Spleen (tissue), 11 donors: ENCODE data around the gene PIAS1. TPM values are rescaled to one million over a fixed set of nuclear protein-coding genes. Genes with fewer than 3 reads are reported as not detected.

Experiments
- DNase-seq: peaks from one replicate; pipeline ENCODE4 v3.0.0-alpha.2; 2020
- H3K27ac ChIP-seq, 8 donors: fragments of 200-600 bp; sonication (generic) in 7 of 8; 1 replicate in 4 of 8; 2 replicates in 4 of 8; pipeline versions ENCODE4 v1.5.0 to v1.8.0; 2016 to 2021; ENCODE audit warnings: inconsistent platforms in 4 of 8, mild to moderate bottlenecking in 4 of 8, moderate library complexity in 1 of 8
- H3K27me3 ChIP-seq, 7 donors: fragments of 200-600 bp; sonication (generic) in 6 of 7; replicated peaks in 1 of 7; 1 replicate in 4 of 7; 2 replicates in 3 of 7; pipeline versions ENCODE4 v1.5.0 to v1.8.0; 2016 to 2021; ENCODE audit warnings: inconsistent platforms in 3 of 7, mild to moderate bottlenecking in 1 of 7
- H3K36me3 ChIP-seq, 6 donors: fragments of 200-600 bp; sonication (generic) in 5 of 6; 1 replicate in 4 of 6; 2 replicates in 2 of 6; pipeline versions ENCODE4 v1.5.0 to v1.8.0; 2016 to 2021; ENCODE audit warnings: inconsistent platforms in 2 of 6
- H3K4me1 ChIP-seq, 6 donors: fragments of 200-600 bp; sonication (generic) in 5 of 6; 1 replicate in 3 of 6; 2 replicates in 3 of 6; pipeline versions ENCODE4 v1.5.0 to v1.8.0; 2016 to 2021; ENCODE audit warnings: inconsistent platforms in 3 of 6
- H3K4me3 ChIP-seq, 8 donors: fragments of 200-600 bp; sonication (generic) in 7 of 8; 1 replicate in 4 of 8; 2 replicates in 4 of 8; pipeline versions ENCODE4 v1.5.0 to v1.8.0; 2016 to 2021; ENCODE audit warnings: inconsistent platforms in 4 of 8, mild to moderate bottlenecking in 4 of 8, moderate library complexity in 2 of 8
- H3K9me3 ChIP-seq, 8 donors: fragments of 200-600 bp; sonication (generic) in 7 of 8; 1 replicate in 4 of 8; 2 replicates in 4 of 8; pipeline versions ENCODE4 v1.5.0 to v1.8.0; 2016 to 2021; ENCODE audit warnings: inconsistent platforms in 4 of 8
- CTCF ChIP-seq, 11 experiments: fragments of 200-600 bp in 7 of 11; fragments of 450-650 bp in 4 of 11; sonication (generic) in 4 of 11; IDR thresholded peaks in 8 of 11; conservative IDR thresholded peaks in 3 of 11; 1 replicate in 7 of 11; 2 replicates in 4 of 11; pipeline versions ENCODE4 v1.4.0 to v1.8.0; 2016 to 2021; ENCODE audit warnings: antibody characterized with exemption in 11 of 11, inconsistent platforms in 4 of 11, mild to moderate bottlenecking in 1 of 11
- POLR2A ChIP-seq, 3 donors: fragments of 450-650 bp; IDR thresholded peaks; one replicate each; pipeline ENCODE4 v1.5.1; 2017; ENCODE audit warnings: antibody characterized with exemption in 3 of 3, mild to moderate bottlenecking in 1 of 3
- POLR2AphosphoS5 ChIP-seq, 3 donors: sonication (generic); formaldehyde crosslinking; IDR thresholded peaks; one replicate each; pipeline ENCODE4 v1.5.1; 2017; ENCODE audit warnings: antibody characterized with exemption in 3 of 3
- WGBS, 5 donors: extraction: QIAGEN DNeasy Blood & Tissue Kit in 3 of 5; methylation state at CpG; one replicate each; pipeline versions ENCODE4 v1.1.5 to v1.1.7; 2013 to 2018; 5-methylcytosine and 5-hydroxymethylcytosine counted together
- intact Hi-C: fragments of 100-400 bp; cut with DNase I; formaldehyde crosslinking; loops from one replicate; pipeline ENCODE4 v1.15.0; 2023; ENCODE audit warnings: low total_unique reads
- polyA plus RNA-seq, 3 donors: library from polyadenylated mRNA; stranded (reverse); fragments of 200-250 nt; gene quantifications; one replicate each; pipeline ENCODE4 v1.2.1, GENCODE V29; 2013
- total RNA-seq, 7 donors: library from RNA; depleted of rRNA in 3 of 7; stranded (reverse); fragments of >200 nt in 3 of 7; fragmentation: NEBNext Ultra II Directional in 4 of 7; extraction: Animal tissue kit (Norgen Biotek cat#: 25700) in 4 of 7; gene quantifications; one replicate each; pipeline versions ENCODE4 v1.1.0 to v1.2.1, GENCODE V29; 2016 to 2021
- donor health status: healthy with polysubstance abuse.
- donor health status: DM: no; HTN: no; CAD: no; lungs with moderate emphysema.
- donor health status: DM: no; HTN: no; CAD: no.
- donor health status: Bipolar disorder and iron deficiency.
- donor health status: healthy.
- donor health status: DM: no; HTN: no; CAD: no.
- donor health status: DM: yes; HTN: yes; CAD: no.

The PIAS1 gene
- total and polyA plus RNA-seq, 10 donors = 12.0 to 104 (median 64.7) TPM

DNA sequence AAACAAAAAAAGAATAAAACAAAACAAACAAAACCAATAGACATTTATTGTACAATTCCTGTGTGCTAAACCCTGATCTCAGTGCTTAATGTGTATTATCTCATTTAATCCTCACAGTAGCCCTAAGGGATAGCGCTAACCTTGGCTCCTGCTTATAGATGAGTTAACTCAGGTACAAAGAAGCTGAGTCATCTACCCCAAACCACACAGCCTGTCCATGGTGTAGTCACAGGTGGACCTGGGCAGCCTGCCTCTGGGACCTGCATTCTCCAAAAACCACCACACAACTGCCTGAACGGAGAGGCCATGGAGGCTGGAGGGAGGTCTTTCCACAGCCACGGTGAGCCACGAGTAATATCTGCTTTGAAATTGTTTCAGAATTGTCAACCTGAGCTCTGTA is 180.9 kb downstream of the PIAS1 start:
- TF ChIP-seq CTCF (IDR thresholded peaks at IDR 0.05 in 8 of 11, conservative IDR thresholded peaks at IDR 0.05 in 3 of 11) (no peak), POLR2AphosphoS5 (IDR thresholded peaks at IDR 0.05) (no peak), POLR2A (IDR thresholded peaks at IDR 0.05) (no peak)
- no peaks in the 10 kb centered on the region for H3K27me3 ChIP-seq
- no peak overlapping the region for H3K4me3 ChIP-seq
- 81 to 97% (median 86%) methylated on average over 4 of the region's 4 CpGs for WGBS, 5 donors
- H3K4me1 ChIP-seq = peaks cover 4 to 32% (median 6%) of the 10 kb centered on the region in 6 donors
- H3K27ac ChIP-seq = no peak overlapping the region
- no peaks in the 10 kb centered on the region for H3K36me3 ChIP-seq
- DNase-seq = no peak
- H3K9me3 ChIP-seq = no peaks in the 10 kb centered on the region
- intact Hi-C loops = loop anchor here (10.0 kb wide), 1 partner anchor 60 kb away; no protein-coding TSS in a partner anchor

- H3K4me3 ChIP-seq = no peak overlapping the region
- intact Hi-C loops = loop anchor here (10.0 kb wide), 1 partner anchor 64 kb away; no protein-coding TSS in a partner anchor
- H3K27me3 ChIP-seq = no peaks in the 10 kb centered on the region
- no peak overlapping the region for H3K27ac ChIP-seq
- peaks cover 0 to 2% (median 0%) of the 10 kb centered on the region in 6 donors for H3K4me1 ChIP-seq
- DNase-seq = no peak
- no peak for TF ChIP-seq POLR2AphosphoS5 (IDR thresholded peaks at IDR 0.05)
- TF ChIP-seq CTCF (IDR thresholded peaks at IDR 0.05 in 8 of 11, conservative IDR thresholded peaks at IDR 0.05 in 3 of 11) = no peak
- TF ChIP-seq POLR2A (IDR thresholded peaks at IDR 0.05) = no peak
- H3K9me3 ChIP-seq = peaks cover 0 to 30% (median 25%) of the 10 kb centered on the region in 8 donors
- H3K36me3 ChIP-seq = no peaks in the 10 kb centered on the region
Measured at GRCh38 chr15:68239025-68239424, 184.9 kb downstream of the PIAS1 start.

GRCh38 chr15:68241088-68241935 is 187.2 kb downstream of the PIAS1 start:
- 82 to 92% (median 89%) methylated on average over 5 of the region's 5 CpGs for WGBS, 5 donors
- H3K9me3 ChIP-seq = peaks cover 0 to 44% (median 39%) of the 10 kb centered on the region in 8 donors
- intact Hi-C loops = loop anchor here (10.0 kb wide), 1 partner anchor 143 kb away; no protein-coding TSS in a partner anchor
- H3K4me1 ChIP-seq = no peaks in the 10 kb centered on the region
- no peaks in the 10 kb centered on the region for H3K36me3 ChIP-seq
- TF ChIP-seq POLR2A (IDR thresholded peaks at IDR 0.05) (no peak), POLR2AphosphoS5 (IDR thresholded peaks at IDR 0.05) (no peak), CTCF (IDR thresholded peaks at IDR 0.05 in 8 of 11, conservative IDR thresholded peaks at IDR 0.05 in 3 of 11) (no peak)
- no peaks in the 10 kb centered on the region for H3K27me3 ChIP-seq
- no peak for DNase-seq
- H3K27ac ChIP-seq = no peak overlapping the region
- no peak overlapping the region for H3K4me3 ChIP-seq

Other genes with a start within 250 kb of the PIAS1 start
- gene SKOR1, start 228.8 kb upstream of the PIAS1 start, total RNA-seq = 1 to 10 TPM in 1 of 7 donors, under 1 TPM in 6; 0.17 to 1.1 (median 0.57) TPM
- under 1 TPM; 0.06 to 0.29 (median 0.20) TPM for gene SKOR1, start 228.8 kb upstream of the PIAS1 start, polyA plus RNA-seq
- gene RNU6-1, start 214.3 kb upstream of the PIAS1 start, total RNA-seq = not detected
- not detected for gene RNU6-1, start 214.3 kb upstream of the PIAS1 start, polyA plus RNA-seq
- gene CALML4, start 151.0 kb downstream of the PIAS1 start, total RNA-seq = 10 to 100 TPM in 3 of 7 donors, 1 to 10 TPM in 4; 7.8 to 11.2 (median 9.7) TPM
- 10 to 100 TPM in 2 of 3 donors, 1 to 10 TPM in 1; 8.2 to 15.9 (median 13.2) TPM for gene CALML4, start 151.0 kb downstream of the PIAS1 start, polyA plus RNA-seq
- gene CLN6, start 175.4 kb downstream of the PIAS1 start, total RNA-seq = 10 to 100 TPM; 25.0 to 38.6 (median 29.7) TPM
- 10 to 100 TPM in 2 of 3 donors, 1 to 10 TPM in 1; 9.8 to 21.7 (median 18.1) TPM for gene CLN6, start 175.4 kb downstream of the PIAS1 start, polyA plus RNA-seq
- gene FEM1B, start 223.4 kb downstream of the PIAS1 start, total RNA-seq = 10 to 100 TPM; 43.5 to 63.5 (median 45.6) TPM
- gene FEM1B, start 223.4 kb downstream of the PIAS1 start, polyA plus RNA-seq = 10 to 100 TPM in 1 of 3 donors, 1 to 10 TPM in 2; 6.2 to 10.4 (median 7.5) TPM